Ovary (tissue), 3 donors: ENCODE data around the gene FNDC11.

ENCODE experiments used
- EP300 ChIP-seq: sonication (generic); formaldehyde crosslinking; IDR thresholded peaks from one replicate; pipeline ENCODE4 v1.6.1; 2017; ENCODE audit warnings: antibody characterized with exemption
- POLR2A ChIP-seq: fragments of 450-650 bp; IDR thresholded peaks from one replicate; pipeline ENCODE4 v1.6.1; 2017; ENCODE audit warnings: antibody characterized with exemption, mild to moderate bottlenecking, moderate library complexity
- TF ChIP-seq, protein P1 (sequence below), 3 donors: fragments of 450-650 bp in 2 of 3; fragments of 200-600 bp in 1 of 3; IDR thresholded peaks; one replicate each; pipeline versions ENCODE4 v1.5.1 to v1.8.0; 2016 to 2022; ENCODE audit warnings: antibody characterized with exemption in 3 of 3, mild to moderate bottlenecking in 1 of 3
- donor health status: DM: no; HTN: no; CAD: no.

- TF ChIP-seq, protein P1, sequence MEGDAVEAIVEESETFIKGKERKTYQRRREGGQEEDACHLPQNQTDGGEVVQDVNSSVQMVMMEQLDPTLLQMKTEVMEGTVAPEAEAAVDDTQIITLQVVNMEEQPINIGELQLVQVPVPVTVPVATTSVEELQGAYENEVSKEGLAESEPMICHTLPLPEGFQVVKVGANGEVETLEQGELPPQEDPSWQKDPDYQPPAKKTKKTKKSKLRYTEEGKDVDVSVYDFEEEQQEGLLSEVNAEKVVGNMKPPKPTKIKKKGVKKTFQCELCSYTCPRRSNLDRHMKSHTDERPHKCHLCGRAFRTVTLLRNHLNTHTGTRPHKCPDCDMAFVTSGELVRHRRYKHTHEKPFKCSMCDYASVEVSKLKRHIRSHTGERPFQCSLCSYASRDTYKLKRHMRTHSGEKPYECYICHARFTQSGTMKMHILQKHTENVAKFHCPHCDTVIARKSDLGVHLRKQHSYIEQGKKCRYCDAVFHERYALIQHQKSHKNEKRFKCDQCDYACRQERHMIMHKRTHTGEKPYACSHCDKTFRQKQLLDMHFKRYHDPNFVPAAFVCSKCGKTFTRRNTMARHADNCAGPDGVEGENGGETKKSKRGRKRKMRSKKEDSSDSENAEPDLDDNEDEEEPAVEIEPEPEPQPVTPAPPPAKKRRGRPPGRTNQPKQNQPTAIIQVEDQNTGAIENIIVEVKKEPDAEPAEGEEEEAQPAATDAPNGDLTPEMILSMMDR (IDR thresholded peaks at IDR 0.05) = no peak
- no peak for TF ChIP-seq POLR2A
- no peak for TF ChIP-seq EP300
Observed at GRCh38 chr20:63541371-63541770, 12.6 kb upstream of the FNDC11 start.
